Astrocyte of the spinal cord (primary cell): Measurements from ENCODE around the gene E2F3.
A peak's percentile ranks its signal among the peaks of the same experiment; 100 is the strongest.
"Not testable (repeated sequence)": the region's sequence is repeated elsewhere in the genome, so short reads cannot be mapped to it uniquely, and the experiment has no call there.

ENCODE experiments used
- DNase-seq: peaks from one replicate; pipeline ENCODE4 v3.0.0; 2011; ENCODE audit warnings: low read depth, low spot score
- H3K4me3 ChIP-seq: 2 replicates; pipeline ENCODE4 v1.5.1; 2011; ENCODE audit warnings: low read depth, mild to moderate bottlenecking, low read length, moderate library complexity
- in situ Hi-C: cut with HindIII; loops from 2 replicates; pipeline ENCODE4 v1.10.0; 2017; ENCODE audit warnings: low sequenced_read_pairs
- TF ChIP-seq, protein P1 (sequence below): IDR thresholded peaks from 2 replicates; pipeline ENCODE4 v1.5.1; 2012; ENCODE audit warnings: low read depth, mild to moderate bottlenecking, low read length, inconsistent platforms

The E2F3 gene

DNA sequence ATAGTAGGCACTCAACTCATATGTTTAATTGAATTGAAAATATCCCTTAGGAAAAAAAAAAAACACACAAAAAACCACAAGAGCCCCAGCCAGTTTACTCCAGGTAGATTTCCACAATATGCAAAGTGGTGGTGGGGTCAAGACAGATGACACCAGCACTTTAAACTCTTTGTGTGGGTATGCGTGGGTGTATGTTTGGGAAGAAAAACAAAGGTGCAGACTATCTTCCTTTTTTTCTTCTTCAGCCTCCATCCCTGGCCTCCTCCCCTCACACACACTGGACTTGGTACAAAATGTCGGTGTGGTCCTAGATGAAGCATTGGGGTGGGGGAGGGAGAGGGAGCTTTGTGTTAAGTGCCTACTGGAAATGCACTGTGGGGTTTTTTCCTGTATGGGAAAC lies 90.4 kb downstream of the E2F3 start:
- in situ Hi-C loops, result no loop called here
- H3K4me3 ChIP-seq, result no peak overlapping the region
- DNase-seq, result no peak
- TF ChIP-seq, protein P1, sequence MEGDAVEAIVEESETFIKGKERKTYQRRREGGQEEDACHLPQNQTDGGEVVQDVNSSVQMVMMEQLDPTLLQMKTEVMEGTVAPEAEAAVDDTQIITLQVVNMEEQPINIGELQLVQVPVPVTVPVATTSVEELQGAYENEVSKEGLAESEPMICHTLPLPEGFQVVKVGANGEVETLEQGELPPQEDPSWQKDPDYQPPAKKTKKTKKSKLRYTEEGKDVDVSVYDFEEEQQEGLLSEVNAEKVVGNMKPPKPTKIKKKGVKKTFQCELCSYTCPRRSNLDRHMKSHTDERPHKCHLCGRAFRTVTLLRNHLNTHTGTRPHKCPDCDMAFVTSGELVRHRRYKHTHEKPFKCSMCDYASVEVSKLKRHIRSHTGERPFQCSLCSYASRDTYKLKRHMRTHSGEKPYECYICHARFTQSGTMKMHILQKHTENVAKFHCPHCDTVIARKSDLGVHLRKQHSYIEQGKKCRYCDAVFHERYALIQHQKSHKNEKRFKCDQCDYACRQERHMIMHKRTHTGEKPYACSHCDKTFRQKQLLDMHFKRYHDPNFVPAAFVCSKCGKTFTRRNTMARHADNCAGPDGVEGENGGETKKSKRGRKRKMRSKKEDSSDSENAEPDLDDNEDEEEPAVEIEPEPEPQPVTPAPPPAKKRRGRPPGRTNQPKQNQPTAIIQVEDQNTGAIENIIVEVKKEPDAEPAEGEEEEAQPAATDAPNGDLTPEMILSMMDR, result no peak

DNA sequence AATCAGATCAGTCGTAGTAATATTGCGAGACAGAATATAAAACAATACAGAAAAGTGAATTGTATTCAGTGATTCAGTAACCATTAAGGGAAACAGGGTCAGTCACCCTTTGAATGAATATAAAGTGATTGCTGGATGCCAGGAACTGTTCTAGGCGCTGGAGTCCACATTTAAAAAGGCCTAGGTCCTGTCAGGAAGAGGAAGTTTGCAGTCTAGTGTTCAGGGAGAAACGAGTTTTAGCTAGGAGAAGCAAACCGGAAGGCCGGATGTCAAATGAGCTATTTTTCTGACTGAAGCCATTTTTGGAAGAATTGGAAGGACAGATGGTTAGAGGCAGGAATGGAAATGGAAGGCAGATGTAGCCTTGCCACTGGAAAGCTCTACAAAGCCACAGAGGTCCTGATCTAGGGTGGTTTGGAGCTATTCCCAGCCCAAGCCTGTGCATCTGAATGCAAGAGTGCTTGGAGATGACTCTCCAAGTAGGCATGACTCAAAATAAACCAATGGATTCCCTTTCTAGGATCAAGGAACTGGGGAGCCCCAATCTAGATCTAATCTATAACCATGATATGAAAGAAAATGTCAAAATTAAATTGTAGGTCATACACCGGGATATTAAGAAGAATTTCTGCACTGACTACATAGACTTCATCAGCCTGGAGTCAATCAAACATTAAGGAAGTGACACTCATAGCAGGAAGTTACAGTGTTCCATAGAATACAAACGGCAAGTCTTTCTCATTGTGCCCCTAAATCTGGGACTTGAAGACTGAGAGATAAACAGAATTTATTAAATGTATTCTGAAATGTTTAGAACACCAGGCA lies 95.7 kb downstream of the E2F3 start:
- peak; percentile 84 for DNase-seq
- TF ChIP-seq, protein P1, result no peak
- no peak overlapping the region for H3K4me3 ChIP-seq
- in situ Hi-C loops, result no loop called here

DNA sequence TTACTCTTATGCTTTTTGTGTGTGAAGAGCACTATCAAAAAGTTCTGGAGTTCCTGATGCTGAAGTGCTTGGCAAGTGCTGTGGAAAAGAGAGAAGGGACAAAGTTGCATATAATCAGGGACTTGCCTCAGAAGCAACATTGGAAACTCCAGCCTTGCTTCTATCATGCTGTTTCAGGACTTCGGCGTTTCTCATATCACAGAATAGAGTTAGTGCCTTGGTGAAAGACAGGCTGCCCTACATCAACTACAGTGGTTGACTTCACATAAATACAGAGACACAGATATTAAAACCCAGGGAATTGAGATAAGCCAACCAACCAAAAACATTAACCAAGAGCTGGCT lies 96.3 kb downstream of the E2F3 start:
- DNase-seq, result no peak
- in situ Hi-C loops, result no loop called here
- H3K4me3 ChIP-seq, result no peak overlapping the region
- TF ChIP-seq, protein P1, result no peak

DNA sequence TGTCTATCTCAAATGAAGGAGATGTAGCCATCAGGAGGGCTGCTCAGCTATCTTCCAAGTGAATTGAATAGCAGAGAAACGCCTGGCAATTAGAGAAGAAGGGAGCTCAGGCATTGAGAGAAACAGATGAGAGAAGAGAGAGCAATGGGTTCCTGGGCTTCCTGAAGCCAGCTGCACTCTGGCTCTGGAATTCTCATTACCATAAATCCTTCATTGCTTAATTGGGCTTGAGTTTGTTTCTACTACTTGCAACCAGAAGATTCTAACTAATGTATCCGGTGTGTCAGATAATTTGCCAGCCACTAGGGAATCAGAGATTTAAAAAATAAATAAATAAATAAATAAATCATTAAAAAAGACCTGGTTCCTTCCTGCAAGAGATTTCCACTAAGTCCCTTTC lies 107.5 kb downstream of the E2F3 start:
- no peak for DNase-seq
- no peak overlapping the region for H3K4me3 ChIP-seq
- TF ChIP-seq, protein P1, result no peak
- in situ Hi-C loops, result no loop called here

DNA sequence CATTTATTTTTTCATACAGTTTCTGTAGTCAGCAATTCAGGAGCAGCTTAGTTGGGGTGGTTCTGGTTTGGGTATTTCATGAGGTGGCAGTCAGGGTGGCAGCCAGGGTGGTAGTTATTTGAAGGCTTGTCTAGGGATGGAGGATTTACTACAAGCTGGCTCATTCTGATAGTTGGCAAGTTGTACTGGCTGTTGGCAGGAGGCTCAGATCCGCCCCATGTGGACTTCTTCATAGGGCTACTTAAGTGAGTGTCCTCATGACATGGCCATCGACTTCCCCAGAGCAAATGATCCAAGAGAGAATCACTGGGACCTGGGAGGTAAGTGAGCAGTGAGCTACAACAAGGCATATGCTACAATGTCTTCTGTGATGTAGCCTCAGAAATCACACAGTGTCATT lies 110.2 kb downstream of the E2F3 start:
- in situ Hi-C loops, result no loop called here
- H3K4me3 ChIP-seq, result no peak overlapping the region
- DNase-seq, result no peak
- TF ChIP-seq, protein P1, result no peak

DNA sequence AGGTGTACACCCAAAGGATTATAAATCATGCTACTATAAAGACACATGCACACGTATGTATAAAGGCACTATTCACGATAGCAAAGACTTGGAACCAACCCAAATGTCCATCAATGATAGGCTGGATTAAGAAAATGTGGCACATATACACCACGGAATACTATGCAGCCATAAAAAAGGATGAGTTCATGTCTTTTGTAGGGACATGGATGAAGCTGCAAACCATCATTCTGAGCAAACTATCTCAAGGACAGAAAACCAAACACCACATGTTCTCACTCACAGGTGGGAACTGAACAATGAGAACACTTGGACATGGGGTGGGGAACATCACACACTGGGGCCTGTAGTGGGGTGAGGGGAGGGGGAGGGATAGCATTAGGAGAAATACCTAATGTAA lies 123.5 kb downstream of the E2F3 start:
- H3K4me3 ChIP-seq, DNase-seq, in situ Hi-C loops: not testable (repeated sequence)

DNA sequence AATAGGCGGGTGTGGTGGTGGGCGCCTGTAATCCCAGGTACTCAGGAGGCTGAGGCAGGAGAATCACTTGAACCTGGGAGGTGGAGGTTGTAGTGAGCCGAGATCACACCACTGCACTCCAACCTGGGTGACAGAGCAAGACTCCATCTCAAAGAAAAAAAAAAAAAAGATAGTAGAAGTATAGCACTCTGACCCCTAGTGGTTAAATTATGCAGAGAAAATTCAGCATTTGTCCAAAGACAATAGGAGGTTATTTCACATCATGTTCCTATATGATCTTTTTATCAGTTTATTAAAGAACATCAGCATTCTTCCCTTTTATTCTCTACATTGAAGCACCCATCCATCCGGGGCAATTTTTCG lies 127.4 kb downstream of the E2F3 start:
- in situ Hi-C loops, H3K4me3 ChIP-seq: not testable (repeated sequence)
- TF ChIP-seq, protein P1, result peak; percentile 39
- peak; percentile 36 for DNase-seq
